Erythroblast (primary cell): Measurements from ENCODE around the gene SCAMP2.

Experiments
- DNase-seq, 2 experiments: peaks; one replicate each; lab custom pipeline; 2025; lab: John Stamatoyannopoulos, UW
- GATA1 ChIP-seq: IDR thresholded peaks from 2 replicates; pipeline ENCODE4 v1.6.1; 2011; ENCODE audit warnings: low read depth, mild to moderate bottlenecking, control low read depth, low read length, moderate library complexity
- POLR2A ChIP-seq: IDR thresholded peaks from 2 replicates; pipeline ENCODE4 v1.6.1; 2011; ENCODE audit warnings: mild to moderate bottlenecking, low read length

Gene SCAMP2

DNA sequence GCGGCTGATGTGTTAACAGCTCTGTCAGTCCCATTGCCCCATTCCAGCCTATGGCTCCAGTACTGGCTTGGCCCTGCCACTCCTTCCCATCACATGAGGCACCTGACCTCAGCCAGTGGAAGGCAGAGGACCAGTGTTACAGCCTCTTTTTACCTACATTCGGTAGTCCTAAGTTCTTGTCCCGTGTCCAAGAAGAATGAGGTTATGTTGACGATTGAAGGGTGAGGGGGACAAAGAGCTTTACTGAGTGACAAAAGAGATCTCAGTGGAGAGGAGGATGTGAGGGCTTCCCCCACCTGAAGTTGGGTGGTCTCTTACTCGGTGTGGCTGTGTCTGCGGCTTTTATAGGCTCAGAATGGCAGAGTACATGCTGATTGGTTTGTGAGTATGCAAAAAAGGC, 9.4 kb upstream of the SCAMP2 start:
- TF ChIP-seq POLR2A: no peak
- no peak for TF ChIP-seq GATA1
- peak; percentile 40 to 44 for DNase-seq

DNA sequence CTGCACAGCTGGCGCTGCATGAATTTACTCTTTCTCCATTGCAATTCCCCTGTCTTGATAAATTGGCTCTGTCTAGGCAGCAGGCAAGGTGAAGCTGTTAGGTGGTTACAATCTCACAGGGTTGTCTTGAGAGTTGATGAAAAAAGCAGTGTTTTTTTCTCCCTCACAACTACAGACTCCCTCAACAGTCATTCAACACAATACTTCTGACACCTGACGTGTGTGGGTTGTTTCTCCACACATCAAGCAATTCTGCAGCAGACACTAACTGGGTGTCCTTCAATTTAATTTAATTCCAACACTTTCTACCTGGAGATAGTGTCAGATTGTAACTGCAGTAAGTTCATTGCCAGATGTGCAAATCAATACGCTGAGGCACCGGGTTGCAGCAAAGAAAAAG, 5.1 kb upstream of the SCAMP2 start:
- no peak for TF ChIP-seq GATA1
- TF ChIP-seq POLR2A: no peak

DNA sequence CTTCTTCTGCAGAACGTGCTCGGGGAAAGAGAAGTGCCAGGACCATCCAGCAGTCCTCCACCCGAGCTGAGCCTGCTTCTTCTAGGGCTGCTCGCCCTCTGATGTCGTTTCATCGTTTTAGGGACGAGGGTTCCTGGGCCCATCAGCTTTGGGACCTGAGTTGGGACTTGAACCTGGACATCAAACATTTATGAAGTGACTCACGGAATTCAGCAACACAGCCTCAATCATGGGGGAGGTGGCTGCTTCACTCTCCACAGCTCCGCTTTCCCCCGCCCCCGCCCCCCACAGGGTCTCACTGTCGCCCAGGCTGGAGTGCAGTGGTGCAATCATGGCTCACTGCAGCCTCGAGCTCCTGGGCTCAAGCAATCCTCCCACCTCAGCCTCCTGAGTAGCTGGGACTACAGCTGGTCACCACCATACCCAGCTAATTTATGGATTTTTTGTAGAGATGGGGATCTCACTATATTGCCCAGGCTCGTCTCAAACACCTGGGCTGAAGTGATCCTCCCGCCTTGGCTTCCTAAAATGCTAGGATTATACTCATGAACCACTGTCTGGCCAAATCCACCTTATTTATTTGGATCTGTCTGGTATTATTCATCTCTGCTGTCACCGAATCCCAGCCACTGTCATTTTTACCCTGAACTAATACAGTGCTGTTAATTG, 725 bp upstream of the SCAMP2 start:
- no peak for TF ChIP-seq POLR2A
- DNase-seq: peak in 1 of 2 experiments; percentile 51

More for the DNA sequence above, 5.1 kb upstream of the SCAMP2 start:
- DNase-seq: no peak

DNA sequence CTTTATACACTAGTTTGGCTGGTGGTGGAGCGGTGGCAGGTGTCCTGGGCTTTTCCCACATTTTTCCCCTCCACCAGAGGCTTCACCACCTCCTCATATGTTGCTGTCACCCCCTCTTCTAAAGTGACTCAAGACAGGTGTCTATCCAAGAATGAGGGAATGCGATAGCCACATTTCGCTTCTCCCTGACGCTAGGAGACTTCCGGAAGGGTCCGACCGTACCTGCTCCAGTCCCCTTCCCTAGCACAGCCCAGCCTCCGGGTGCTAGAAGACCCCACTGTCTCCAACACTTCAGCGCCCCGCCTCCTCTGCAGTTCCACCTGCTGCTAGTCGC, 496 bp downstream of the SCAMP2 start:
- TF ChIP-seq POLR2A (no peak), GATA1 (no peak)
- no peak for DNase-seq

DNA sequence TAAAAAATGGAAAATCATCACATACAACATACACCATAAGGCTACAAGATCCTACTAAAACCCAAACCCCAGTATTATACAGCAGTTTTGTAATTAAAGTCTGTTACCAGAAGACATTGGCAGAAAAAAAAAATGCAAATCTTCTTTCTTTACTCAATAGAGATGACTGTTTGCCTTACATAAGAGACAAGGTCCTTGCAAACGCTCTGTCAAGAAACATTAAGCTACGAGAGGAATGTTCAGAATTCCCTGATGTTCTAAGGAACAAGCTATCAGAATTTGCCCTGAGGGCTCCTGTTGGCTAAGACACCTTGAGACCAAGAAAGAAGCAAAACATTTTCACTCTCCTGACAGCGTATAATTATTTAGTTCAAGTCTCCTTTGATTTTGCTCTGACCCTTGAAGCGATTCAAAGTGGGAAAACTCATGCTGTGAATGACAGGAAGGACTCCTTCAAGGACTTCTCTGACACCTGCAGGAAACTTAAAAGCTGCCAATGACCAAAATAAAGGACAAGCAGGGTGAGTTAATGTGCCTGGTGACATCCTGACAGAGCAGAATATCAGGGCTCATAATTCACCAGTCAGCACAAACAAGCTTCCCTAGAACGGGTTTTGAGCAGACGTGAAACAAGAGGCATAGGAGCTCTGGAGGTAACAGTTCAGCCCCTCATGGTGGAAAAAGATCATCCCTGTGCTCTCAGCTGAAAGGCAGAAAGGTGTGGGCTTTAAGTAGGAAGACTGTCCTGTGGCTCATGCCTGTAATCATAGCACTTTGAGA, 2.5 kb downstream of the SCAMP2 start:
- TF ChIP-seq GATA1: no peak
- no peak for TF ChIP-seq POLR2A
- no peak for DNase-seq

DNA sequence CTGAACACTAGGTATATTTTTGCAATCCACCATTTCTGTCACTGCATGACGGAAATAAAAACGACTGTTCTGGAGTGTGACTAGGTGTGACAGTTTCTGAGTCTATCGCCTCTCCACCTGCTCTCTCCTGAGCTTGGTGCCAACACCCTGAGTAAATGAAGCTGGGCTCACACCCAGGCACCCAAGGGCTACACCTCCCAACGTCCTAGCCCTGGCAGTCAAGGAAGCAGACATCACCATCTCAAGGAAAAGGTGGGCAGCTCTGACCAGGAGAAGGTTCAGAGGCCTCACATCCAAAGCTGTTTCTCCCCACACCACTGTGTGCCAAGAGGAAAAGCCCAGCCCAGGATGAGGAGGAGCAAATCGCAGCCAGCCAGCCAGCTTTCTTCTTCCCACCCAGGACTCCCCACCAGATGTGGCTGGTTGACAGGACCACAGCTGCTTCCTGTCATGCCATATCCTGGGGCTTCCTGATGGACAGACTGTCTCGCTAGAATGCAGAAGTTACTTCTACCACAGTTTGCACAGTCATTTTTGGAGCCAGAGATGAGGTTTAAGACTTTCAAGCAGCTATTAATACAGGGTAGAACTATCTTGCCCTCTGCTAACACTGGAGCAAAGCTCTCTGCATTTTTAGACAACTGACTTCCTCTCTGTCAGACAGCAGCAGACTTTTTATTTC, 3.3 kb downstream of the SCAMP2 start:
- TF ChIP-seq POLR2A (no peak), GATA1 (no peak)
- no peak for DNase-seq

DNA sequence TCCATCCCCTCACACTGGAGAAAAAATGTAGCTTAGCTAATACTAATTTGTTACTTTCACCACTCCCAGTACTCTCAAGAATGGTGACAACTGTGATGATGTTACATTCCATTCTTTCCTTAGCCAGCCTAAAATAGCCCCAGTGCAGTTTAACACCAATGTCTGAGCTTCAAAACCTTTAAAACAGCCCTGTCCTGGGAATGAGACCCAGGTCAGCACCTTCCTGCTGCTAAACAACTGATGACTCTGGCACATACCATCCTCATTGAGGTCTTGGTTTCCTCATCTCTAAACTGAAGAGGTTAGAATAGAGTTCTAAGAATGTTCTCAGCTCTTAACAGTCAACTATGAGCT, 3.8 kb downstream of the SCAMP2 start:
- TF ChIP-seq POLR2A (no peak), GATA1 (no peak)
- DNase-seq: no peak

DNA sequence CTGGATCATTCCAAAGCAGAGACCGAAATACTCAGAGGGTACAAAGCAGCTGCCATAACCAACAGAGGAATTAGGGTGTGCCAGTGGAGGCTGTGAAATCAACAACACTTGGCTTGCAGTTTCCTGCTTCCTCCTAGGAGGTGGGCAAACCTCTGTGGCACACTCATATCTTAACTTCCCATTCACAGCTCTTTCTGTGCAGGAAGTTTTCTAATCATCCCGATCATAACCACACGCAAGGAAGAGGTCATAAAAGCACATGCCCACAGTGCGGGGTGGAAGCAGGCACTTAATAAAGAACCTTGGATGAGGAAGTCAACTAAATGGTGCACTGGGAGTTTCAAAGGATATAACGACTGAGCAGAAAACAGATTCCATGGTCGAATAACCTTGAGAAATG, 5.1 kb downstream of the SCAMP2 start:
- no peak for DNase-seq
- TF ChIP-seq GATA1: no peak
- no peak for TF ChIP-seq POLR2A

DNA sequence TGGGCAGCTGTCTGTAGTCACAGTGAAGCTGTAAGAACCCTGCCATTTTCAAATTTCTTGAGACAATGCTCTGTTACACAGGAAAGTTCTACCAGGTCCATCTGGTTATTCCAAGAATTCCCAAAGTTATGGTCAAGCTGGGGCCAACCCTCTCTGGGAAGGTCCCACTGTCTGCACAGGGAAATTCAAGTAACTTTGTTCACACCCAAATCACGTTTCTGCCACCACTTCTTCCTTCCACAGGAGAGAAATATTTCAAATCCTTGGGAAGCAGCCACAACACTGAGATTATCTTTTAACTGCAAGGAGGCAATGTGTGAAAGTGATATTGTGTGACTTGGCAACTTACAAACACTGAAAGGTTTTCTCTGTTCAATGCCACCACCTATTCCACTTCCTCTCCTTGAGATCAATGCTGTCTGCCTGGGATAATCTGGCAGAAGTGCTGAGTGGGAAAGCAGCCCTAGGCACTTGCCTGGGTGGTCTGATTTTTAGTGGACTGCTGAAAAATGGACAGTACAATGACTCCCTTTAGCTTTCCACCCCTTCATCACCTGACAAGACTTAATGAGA, 5.6 kb downstream of the SCAMP2 start:
- TF ChIP-seq POLR2A: no peak
- TF ChIP-seq GATA1: no peak
- DNase-seq: peak; percentile 21 to 68

DNA sequence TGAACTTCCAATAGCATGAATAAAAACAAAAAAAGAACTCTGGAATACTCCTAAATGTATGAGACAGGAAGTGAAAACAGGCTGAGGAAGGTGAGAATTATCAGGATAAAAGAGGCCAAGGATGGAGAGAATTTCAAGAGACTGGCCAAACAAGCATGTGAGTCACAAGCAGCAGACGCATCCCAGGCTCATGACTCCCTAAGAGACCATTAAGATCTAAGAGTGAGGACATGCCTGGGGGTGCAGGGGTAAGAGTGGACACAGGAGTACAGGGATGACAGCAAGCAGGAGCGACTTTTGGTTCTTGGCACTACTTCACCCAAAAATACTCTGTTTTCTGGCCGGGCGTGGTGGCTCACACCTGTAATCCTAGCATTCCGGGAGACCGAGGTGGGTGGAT, 7.1 kb downstream of the SCAMP2 start:
- TF ChIP-seq GATA1: no peak
- no peak for DNase-seq

DNA sequence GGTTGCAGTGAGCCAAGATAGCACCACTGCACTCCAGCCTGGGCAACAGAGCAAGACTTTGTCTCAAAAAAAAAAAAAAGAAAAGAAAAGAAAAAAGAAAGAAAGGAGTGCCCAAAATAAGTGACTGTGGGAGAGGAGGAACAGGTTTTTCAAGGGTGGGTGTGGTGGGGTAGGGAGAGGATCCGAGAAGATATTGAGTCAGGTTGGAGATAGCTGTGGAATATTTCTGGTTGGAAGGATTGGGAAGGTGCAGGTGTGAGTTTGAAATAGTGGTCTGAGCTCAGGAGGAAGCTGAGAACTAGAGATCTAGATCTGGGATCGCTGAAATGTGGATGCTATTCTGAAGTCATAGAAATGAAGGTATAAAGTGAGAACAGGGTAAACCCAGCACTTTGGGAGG, 7.8 kb downstream of the SCAMP2 start:
- DNase-seq: no peak
- TF ChIP-seq GATA1 (no peak), POLR2A (no peak)

DNA sequence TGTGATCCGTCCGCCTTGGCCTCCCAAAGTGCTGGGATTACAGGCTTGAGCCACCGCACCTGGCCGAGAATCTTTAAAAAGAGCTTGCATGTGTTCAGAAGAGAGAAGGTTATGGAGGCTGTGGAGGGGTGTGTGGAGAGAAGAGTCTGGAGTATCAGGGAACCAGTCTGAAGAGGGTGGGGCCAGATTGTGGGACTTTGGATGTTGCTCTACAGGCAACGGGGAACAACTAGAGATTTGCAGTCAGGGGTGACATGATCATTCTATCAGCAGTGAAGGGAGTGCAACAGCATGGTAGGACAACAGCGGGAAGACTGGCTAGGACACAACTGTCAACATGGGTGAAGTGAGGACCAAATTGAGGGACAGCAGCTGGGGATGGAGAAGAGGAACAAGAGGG, 8.9 kb downstream of the SCAMP2 start:
- TF ChIP-seq POLR2A: no peak
- DNase-seq: no peak

DNA sequence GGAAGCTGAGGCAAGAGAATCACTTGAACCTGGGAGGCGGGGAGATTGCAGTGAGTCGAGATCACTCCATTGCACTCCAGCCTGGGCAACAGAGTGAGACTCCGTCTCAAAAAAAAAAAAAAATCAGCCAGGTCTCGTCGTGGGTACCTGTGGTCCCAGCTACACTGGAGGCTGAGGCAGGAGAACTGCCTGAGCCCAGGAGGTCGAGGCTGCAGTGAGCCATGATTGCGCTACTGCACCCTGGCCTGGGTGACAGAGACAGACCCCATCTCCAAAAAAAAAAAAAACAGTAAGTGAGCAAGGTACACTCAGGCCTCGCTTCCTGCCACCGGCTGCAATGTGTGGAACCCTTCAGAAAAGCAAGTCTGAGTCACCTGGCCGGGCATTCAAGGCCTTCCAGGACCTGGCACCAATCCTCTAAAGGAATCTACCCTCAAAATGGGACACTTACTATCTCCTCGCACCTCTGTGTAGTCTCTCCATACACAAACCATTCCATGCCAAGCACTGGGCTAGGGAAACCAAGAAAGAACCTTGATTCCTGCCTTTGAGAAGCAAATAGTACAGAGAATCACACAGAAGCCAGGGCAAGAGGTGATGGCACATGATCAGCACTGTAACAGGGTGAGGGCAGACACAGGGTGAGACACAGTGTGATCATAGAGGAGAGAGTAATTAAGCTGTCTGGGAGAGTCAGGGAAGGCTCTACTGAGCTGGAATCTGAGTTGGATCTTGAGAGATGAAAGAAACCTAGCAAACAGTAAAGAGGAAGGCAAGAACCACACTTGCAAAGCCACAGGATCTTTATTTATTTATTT, 9.7 kb downstream of the SCAMP2 start:
- DNase-seq: no peak
- TF ChIP-seq POLR2A: no peak
- TF ChIP-seq GATA1: no peak
